Spinal cord (tissue), 10 donors: ENCODE measurements around the gene APEH. TPM values are rescaled to one million over a fixed set of nuclear protein-coding genes. Genes with fewer than 3 reads are reported as not detected.

Experiments used
- DNase-seq, 6 donors: peaks; one replicate each; pipeline versions ENCODE4 v3.0.0 to v3.0.0-alpha.2; 2013 to 2015; ENCODE audit warnings: low spot score in 6 of 6, low read depth in 4 of 6
- H3K27ac ChIP-seq: one replicate; pipeline ENCODE4 v1.5.1; 2013; ENCODE audit warnings: low read depth, low read length, control low read depth
- H3K27me3 ChIP-seq: one replicate; pipeline ENCODE4 v1.6.1; 2013; ENCODE audit warnings: low read length; ENCODE audit not compliant: control insufficient read depth, insufficient read depth
- H3K36me3 ChIP-seq: one replicate; pipeline ENCODE4 v1.6.1; 2013; ENCODE audit warnings: low read length; ENCODE audit not compliant: control insufficient read depth, insufficient read depth
- H3K4me1 ChIP-seq: one replicate; pipeline ENCODE4 v1.6.1; 2013; ENCODE audit warnings: low read length; ENCODE audit not compliant: control insufficient read depth, insufficient read depth
- H3K4me3 ChIP-seq: one replicate; pipeline ENCODE4 v1.5.1; 2013; ENCODE audit warnings: low read depth, low read length, control low read depth
- H3K9me3 ChIP-seq: one replicate; pipeline ENCODE4 v1.6.1; 2013; ENCODE audit warnings: low read length; ENCODE audit not compliant: control insufficient read depth, insufficient read depth
- WGBS: methylation state at CpG from one replicate; pipeline ENCODE4 v1.1.5; 2013; ENCODE audit warnings: missing lambda C conversion rate; ENCODE audit not compliant: insufficient coverage; 5-methylcytosine and 5-hydroxymethylcytosine counted together
- polyA plus RNA-seq, 2 donors: library from polyadenylated mRNA; unstranded; fragments of 120-200 nt; gene quantifications; one replicate each; pipeline ENCODE4 v1.2.1, GENCODE V29; 2013; ENCODE audit not compliant: insufficient read length in 2 of 2
- total RNA-seq, 2 donors: library from RNA; depleted of rRNA in 1 of 2; stranded (reverse); fragments of 120-200 nt in 1 of 2; fragments of >200 nt in 1 of 2; gene quantifications; one replicate each; pipeline versions ENCODE4 v1.2.3 to v1.2.4, GENCODE V29; 2013 to 2014
- donor health status: healthy.

The APEH gene
- total and polyA plus RNA-seq, 4 donors, result 68.3 to 116 (median 104) TPM

DNA sequence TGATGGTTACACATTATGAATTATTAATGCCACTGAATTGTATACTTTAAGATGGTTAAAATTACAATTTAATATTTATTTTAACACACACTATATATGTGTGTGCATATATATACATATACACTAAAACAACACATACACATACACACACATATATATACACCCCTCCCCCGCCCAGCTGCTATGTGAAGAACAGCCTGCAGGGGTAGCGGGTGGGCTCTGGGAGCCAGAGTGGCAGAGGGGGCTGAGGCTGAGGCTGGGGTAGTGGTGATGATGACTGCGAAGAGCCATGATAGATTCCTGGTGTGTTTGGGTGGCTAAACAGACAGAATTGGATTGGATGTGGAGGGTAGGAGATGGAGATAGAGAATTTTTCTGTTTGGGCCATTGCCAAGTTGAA is 39.4 kb upstream of the APEH start:
- peaks cover 36% of the 10 kb centered on the region for H3K36me3 ChIP-seq
- no peak overlapping the region for H3K4me3 ChIP-seq
- no peaks in the 10 kb centered on the region for H3K4me1 ChIP-seq
- 61% methylated on average over 2 of the region's 3 CpGs for WGBS
- no peaks in the 10 kb centered on the region for H3K27me3 ChIP-seq
- H3K27ac ChIP-seq, result no peak overlapping the region
- DNase-seq, result no peak
- H3K9me3 ChIP-seq, result peaks cover 5% of the 10 kb centered on the region

DNA sequence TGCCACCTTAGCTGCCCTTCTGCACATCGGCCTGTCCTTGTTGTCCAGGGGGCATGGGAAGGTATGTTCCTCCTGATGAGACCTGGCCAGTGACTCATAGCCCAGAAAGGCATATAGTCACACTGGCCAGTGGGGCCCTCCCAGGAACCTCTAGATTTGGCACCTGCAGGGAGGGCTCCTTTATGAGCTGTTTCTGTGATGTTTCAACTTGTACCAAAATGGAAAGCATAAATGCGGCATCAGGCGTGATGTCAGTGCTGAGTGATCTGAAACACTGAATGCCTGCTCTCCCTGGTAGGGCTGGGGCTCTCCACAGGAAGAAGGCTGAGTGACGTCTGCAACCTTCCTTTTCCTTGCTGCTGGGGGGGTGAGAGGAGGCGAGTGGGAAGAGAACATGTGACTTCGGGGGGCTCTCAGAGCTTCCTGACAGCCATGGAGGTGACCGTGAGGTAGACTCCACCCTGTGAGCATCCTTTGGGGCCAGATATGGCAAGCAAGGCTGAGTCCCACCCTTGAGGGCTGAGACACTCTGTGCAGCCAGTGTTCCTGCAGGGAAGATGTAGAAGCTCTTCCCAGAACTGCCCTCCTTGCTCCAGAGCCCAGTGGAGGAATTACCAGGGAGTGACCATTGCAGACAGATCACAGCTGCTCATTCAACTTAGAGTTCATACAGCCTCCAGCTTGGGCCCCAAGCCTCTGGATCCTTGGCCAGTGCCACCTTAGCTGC is 37.1 kb upstream of the APEH start:
- H3K36me3 ChIP-seq, result peaks cover 28% of the 10 kb centered on the region
- DNase-seq, result no peak
- 87% methylated on average over 5 of the region's 7 CpGs for WGBS
- H3K27ac ChIP-seq, result no peak overlapping the region
- H3K4me3 ChIP-seq, result no peak overlapping the region
- H3K9me3 ChIP-seq, result no peaks in the 10 kb centered on the region
- H3K27me3 ChIP-seq, result no peaks in the 10 kb centered on the region
- no peaks in the 10 kb centered on the region for H3K4me1 ChIP-seq

DNA sequence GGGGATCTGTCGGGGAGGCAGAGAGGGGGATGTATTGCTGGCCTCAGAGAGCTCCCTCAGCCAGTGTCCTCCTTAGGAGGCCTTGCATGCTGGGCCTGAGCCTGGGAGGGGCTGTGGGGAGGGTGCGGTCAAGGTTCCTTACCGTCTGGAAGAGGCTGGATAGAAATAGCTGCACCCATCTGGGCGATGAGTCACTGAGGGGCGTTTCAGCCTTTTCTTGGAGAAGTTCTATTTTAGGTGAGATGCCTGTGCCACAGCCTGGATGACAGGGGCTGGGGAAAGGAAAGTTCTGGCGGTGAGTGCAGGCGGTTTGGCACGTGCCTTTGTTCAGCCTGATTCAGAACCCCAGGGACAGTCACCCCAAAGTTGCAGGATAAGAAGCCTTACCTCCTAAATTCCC is 35.7 kb upstream of the APEH start:
- no peaks in the 10 kb centered on the region for H3K27me3 ChIP-seq
- no peak overlapping the region for H3K4me3 ChIP-seq
- no peak for DNase-seq
- no peak overlapping the region for H3K27ac ChIP-seq
- no peaks in the 10 kb centered on the region for H3K4me1 ChIP-seq
- WGBS, result 66% methylated on average over 5 of the region's 8 CpGs
- H3K9me3 ChIP-seq, result no peaks in the 10 kb centered on the region
- H3K36me3 ChIP-seq, result peaks cover 42% of the 10 kb centered on the region

DNA sequence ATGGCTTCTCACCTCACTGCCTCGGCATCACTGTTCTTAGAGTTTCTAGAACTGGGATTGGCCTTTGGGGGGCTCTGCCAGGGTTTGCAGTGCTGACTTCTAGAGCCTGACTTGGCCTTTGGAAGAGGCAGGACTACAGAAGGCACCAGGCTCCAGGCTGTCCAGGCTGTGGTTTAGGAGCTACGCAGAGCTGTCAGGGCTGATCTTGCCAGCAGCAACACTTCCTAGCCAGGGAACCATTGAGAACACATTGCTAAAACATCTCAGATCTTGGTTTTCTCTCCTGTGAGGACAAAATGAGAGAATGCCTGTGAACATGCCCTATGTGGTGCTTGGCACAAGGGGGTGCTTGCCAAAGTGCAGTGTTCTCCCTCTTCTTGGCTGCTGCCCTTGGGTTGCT is 34.6 kb upstream of the APEH start:
- H3K36me3 ChIP-seq, result peaks cover 54% of the 10 kb centered on the region
- H3K4me1 ChIP-seq, result no peaks in the 10 kb centered on the region
- WGBS, result 89% methylated on average over 2 of the region's 2 CpGs
- DNase-seq, result no peak
- H3K9me3 ChIP-seq, result no peaks in the 10 kb centered on the region
- H3K4me3 ChIP-seq, result no peak overlapping the region
- no peaks in the 10 kb centered on the region for H3K27me3 ChIP-seq
- no peak overlapping the region for H3K27ac ChIP-seq

DNA sequence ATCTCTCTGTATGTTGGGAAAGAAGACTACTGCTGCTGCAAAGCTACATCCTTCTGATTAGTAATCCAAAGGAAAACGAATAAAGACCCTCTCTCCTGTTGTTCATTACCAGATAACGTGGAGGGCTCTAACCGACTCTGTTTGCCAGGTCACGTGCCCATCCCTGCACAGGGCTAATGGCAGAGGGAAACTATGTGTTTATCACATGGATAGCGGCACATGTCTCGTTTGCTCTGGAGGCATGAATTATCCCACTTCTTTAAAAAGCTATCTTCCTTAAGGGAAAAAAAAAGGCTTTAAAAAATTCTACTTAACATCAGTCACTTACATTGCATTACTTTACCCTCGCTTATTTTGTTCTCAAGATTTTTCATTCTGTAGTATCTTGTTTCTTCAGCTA is 32.9 kb upstream of the APEH start:
- H3K4me3 ChIP-seq, result no peak overlapping the region
- no peaks in the 10 kb centered on the region for H3K4me1 ChIP-seq
- H3K9me3 ChIP-seq, result no peaks in the 10 kb centered on the region
- H3K27ac ChIP-seq, result no peak overlapping the region
- DNase-seq, result peak in 1 of 6 donors; percentile 16
- peaks cover 58% of the 10 kb centered on the region for H3K36me3 ChIP-seq
- 60% methylated on average over 1 of the region's 7 CpGs for WGBS
- no peaks in the 10 kb centered on the region for H3K27me3 ChIP-seq

DNA sequence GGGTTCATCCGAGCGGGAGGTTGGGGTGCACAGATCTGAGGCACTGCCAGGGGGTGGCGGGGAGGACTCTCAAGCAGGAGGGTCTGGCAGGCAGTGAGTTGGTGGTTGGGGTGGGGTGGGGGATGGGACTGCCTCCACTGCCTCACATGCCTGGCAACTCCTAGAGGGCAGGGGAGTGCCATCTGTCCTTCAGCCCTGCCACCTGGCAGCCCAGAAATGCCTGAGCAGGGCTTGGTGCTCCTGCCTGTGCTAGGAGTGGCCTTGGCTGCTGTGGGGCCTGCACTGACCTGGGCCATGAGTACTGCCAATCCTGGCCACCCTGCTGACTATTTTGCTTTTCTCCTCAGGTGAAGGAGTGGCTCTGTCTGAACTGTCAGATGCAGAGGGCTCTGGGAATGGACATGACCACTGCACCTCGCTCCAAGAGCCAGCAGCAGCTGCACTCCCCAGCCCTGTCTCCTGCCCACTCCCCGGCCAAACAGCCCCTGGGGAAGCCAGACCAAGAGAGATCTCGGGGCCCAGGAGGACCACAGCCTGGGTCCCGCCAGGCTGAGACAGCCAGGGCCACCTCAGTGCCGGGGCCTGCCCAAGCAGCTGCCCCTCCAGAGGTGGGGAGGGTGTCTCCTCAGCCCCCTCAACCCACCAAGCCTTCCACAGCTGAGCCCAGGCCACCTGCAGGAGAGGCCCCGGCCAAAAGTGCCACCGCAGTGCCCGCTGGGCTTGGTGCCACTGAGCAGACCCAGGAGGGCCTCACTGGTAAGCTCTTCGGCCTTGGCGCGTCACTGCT is 32.0 kb upstream of the APEH start:
- Histone ChIP-seq H3K27me3 (no peaks in the 10 kb centered on the region), H3K4me1 (peaks cover 2% of the 10 kb centered on the region), H3K27ac (no peak overlapping the region), H3K36me3 (peaks cover 54% of the 10 kb centered on the region), H3K9me3 (no peaks in the 10 kb centered on the region), H3K4me3 (no peak overlapping the region)
- DNase-seq, result no peak
- WGBS, result 91% methylated on average over 14 of the region's 14 CpGs

DNA sequence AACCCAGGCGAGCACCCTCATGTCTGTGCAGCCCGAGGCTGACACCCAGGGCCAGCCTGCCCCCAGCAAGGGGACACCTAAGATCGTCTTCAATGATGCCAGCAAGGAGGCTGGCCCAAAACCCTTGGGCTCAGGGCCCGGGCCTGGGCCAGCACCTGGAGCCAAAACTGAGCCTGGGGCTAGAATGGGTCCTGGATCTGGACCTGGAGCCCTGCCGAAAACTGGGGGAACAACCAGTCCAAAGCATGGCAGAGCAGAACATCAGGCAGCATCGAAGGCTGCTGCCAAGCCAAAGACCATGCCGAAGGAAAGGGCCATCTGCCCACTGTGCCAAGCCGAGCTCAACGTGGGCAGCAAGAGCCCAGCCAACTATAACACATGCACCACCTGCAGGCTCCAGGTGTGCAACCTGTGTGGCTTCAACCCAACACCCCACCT is 31.4 kb upstream of the APEH start:
- Histone ChIP-seq H3K27me3 (no peaks in the 10 kb centered on the region), H3K27ac (no peak overlapping the region), H3K4me3 (no peak overlapping the region), H3K9me3 (no peaks in the 10 kb centered on the region), H3K4me1 (peaks cover 8% of the 10 kb centered on the region), H3K36me3 (peaks cover 51% of the 10 kb centered on the region)
- DNase-seq, result no peak
- WGBS, result 94% methylated on average over 9 of the region's 9 CpGs

DNA sequence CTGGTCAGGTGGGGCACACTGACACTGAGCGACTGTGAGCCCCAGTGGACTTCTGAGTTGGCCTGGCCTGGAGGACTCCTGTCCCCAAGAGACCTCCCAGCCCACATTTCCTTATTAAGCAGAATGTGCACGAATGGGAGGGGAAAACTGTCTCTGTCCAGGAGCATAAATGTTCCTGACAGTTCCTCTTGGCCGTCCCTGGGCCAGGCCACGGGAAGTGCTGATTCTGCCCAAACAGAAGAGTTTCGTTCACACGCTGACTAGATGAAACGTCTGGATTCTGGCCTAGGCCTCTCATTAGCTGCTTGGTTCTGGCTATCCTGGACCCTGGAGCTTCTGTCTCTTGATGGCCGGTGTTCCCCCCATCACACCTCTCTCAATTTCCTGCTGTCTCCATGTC is 29.5 kb upstream of the APEH start:
- no peak for DNase-seq
- H3K9me3 ChIP-seq, result no peaks in the 10 kb centered on the region
- no peaks in the 10 kb centered on the region for H3K27me3 ChIP-seq
- H3K4me3 ChIP-seq, result no peak overlapping the region
- 90% methylated on average over 8 of the region's 8 CpGs for WGBS
- no peak overlapping the region for H3K27ac ChIP-seq
- H3K4me1 ChIP-seq, result peaks cover 18% of the 10 kb centered on the region
- peaks cover 52% of the 10 kb centered on the region for H3K36me3 ChIP-seq

DNA sequence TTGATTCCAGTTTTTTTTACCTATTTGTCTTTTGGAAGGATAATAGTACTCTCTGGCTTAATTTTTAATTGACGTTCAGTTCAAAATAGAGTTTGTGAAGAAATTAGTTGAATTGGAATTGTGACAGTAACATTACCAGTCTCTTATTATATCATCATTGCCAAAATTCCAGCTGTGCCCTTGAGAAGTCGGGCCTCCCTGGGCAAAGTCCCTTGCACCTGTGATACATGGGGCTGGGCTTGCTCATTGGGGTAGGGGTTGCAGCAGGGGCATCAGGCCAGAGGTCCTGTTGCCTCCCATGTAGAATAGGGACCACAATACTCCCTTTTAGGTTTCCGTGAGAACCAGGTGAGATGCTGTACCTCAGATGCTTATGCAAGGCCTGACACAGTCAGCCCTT is 27.9 kb upstream of the APEH start:
- WGBS, result no CpG with 5 or more reads among the region's 3 CpGs
- Histone ChIP-seq H3K36me3 (peaks cover 59% of the 10 kb centered on the region), H3K27me3 (no peaks in the 10 kb centered on the region), H3K27ac (no peak overlapping the region), H3K4me1 (peaks cover 22% of the 10 kb centered on the region), H3K4me3 (no peak overlapping the region), H3K9me3 (no peaks in the 10 kb centered on the region)
- DNase-seq, result no peak

DNA sequence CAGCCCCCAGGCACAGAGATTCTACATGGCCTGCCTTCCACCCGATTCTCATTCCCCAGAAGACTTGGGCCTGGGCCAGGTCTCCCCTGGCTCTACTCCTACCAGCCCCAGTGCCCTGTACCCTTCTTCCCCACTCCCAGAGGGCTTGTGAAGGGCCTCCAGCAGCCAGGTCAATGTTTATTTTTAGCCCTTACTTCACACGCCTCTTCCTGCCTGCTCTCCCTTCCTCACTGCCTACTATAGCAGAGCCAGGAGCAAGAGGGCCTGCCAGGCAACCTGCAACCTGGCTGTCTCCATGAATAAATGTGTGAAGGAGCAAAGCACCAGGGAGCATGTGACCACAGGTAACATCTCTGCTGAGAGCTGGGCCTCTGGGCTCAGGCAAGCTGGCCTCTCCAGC is 26.4 kb upstream of the APEH start:
- WGBS, result 67% methylated on average over 1 of the region's 2 CpGs
- no peak overlapping the region for H3K4me3 ChIP-seq
- no peaks in the 10 kb centered on the region for H3K27me3 ChIP-seq
- peak in 1 of 6 donors; percentile 16 for DNase-seq
- no peaks in the 10 kb centered on the region for H3K9me3 ChIP-seq
- no peak overlapping the region for H3K27ac ChIP-seq
- peaks cover 22% of the 10 kb centered on the region for H3K4me1 ChIP-seq
- peaks cover 63% of the 10 kb centered on the region for H3K36me3 ChIP-seq
